Stimulated activated CD4-positive, alpha-beta T cell treated with anti-CD3 and anti-CD28 coated beads, Interleukin-12 subunit alpha, Interleukin-12 subunit beta, amount 100 ng/mL, for 48 hours (primary cell): Measurements from ENCODE around the gene ID2.
"Not testable (repeated sequence)": the region's sequence is repeated elsewhere in the genome, so short reads cannot be mapped to it uniquely, and the experiment has no call there.

Source experiments
- DNase-seq, 3 donors: peaks; one replicate each; pipeline ENCODE4 v3.0.0-alpha.2; 2020; ENCODE audit warnings: low read depth in 2 of 3, low spot score in 1 of 3

Gene ID2

GRCh38 chr2:8725838-8726237, 44.0 kb downstream of the ID2 start:
- DNase-seq, result no peak

- no peak for DNase-seq
These were observed 46.6 kb downstream of the ID2 start for GRCh38 chr2:8728305-8729015.

DNA sequence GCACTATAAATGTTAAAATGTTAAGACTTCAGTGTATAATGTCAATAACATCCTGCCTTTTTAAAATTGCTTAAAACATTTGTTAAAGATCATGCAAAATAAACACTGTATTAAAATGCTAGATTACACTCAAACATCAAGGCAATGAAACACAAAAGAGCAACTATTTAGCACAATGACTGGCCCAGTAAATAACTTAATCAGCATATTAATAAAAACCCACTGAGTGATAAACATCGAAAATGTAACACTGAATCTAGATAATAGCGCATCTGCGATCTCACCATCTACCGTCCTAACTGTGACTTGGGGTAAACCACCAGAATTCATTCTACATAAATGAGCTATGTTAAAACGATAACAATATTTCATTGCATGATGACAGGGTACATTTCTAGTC, 47.2 kb downstream of the ID2 start:
- DNase-seq, result not testable (repeated sequence)

GRCh38 chr2:8729939-8730338, 48.1 kb downstream of the ID2 start:
- no peak for DNase-seq

DNA sequence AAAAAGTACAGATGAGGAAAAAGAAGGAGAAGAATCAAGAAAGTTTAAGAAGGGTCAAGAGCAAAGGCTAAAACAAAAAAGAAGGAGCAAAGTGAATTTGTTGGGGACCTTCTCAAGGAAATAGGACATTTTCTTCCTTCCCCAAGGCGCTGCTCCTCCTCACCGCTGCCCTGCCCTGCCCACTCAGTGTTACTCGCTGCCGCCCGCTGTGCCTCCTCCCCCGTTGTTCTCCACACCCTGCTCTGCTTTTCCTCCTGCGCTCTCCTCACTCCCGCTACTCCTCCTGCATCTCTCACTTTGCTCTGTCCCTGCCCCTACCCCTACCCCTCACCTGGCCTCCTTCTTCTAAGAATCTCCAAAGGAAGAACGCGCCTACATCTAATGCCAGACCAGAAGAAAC, 50.7 kb downstream of the ID2 start:
- no peak for DNase-seq
